IPS-18a (cell line): Measurements from ENCODE around the gene KRT12.
A peak's percentile ranks its signal among the peaks of the same experiment; 100 is the strongest.
"Not testable (repeated sequence)": the region's sequence is repeated elsewhere in the genome, so short reads cannot be mapped to it uniquely, and the experiment has no call there.

ENCODE experiments used
- H3K27ac ChIP-seq: one replicate; pipeline ENCODE4 v1.5.1; 2013; ENCODE audit warnings: low read length
- H3K27me3 ChIP-seq: one replicate; pipeline ENCODE4 v1.6.1; 2013; ENCODE audit warnings: mild to moderate bottlenecking, low read length; ENCODE audit not compliant: control insufficient read depth, insufficient read depth
- H3K36me3 ChIP-seq: one replicate; pipeline ENCODE4 v1.6.1; 2013; ENCODE audit warnings: low read depth, low read length; ENCODE audit not compliant: control insufficient read depth
- H3K4me1 ChIP-seq: one replicate; pipeline ENCODE4 v1.6.1; 2013; ENCODE audit warnings: low read depth, low read length; ENCODE audit not compliant: control insufficient read depth
- H3K4me3 ChIP-seq: one replicate; pipeline ENCODE4 v1.5.1; 2013; ENCODE audit warnings: low read length
- H3K9ac ChIP-seq: one replicate; pipeline ENCODE4 v1.6.1; 2013; ENCODE audit warnings: mild to moderate bottlenecking, low read length, moderate library complexity
- H3K9me3 ChIP-seq: one replicate; pipeline ENCODE4 v1.6.1; 2013; ENCODE audit warnings: low read depth, low read length; ENCODE audit not compliant: control insufficient read depth

The KRT12 gene

DNA sequence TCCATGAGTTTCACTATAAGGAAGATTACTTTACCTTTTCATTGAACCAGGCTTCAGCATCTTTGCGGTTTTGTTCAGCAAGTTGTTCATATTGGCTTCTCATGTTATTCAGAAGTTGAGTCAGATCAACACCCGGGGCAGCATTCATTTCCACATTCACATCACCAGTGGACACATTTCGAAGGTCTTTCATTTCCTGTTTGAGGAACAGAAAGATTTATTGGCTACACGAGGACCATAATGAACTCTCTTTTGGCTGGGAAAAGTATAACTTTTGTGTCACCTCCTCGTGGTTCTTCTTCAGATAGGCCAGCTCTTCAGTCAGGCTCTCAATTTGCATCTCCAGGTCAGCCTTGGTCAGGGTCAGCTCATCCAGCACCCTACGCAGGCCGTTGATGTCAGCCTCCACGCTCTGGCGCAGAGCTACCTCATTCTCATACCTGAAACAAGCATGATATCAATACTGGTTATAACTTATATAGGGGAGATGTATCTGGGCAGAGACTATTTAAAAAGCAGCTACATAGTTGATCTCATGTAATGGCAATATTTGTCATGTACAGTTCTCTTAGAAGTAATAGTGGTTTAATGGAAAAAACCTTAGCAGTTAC lies 46.7 kb downstream of the KRT12 start:
- H3K36me3 ChIP-seq, result peaks cover 4% of the 10 kb centered on the region
- H3K27me3 ChIP-seq, result peaks cover 14% of the 10 kb centered on the region
- no peaks in the 10 kb centered on the region for H3K9me3 ChIP-seq
- H3K27ac ChIP-seq, result no peak overlapping the region
- no peak overlapping the region for H3K9ac ChIP-seq
- H3K4me3 ChIP-seq, result no peak overlapping the region
- H3K4me1 ChIP-seq, result no peaks in the 10 kb centered on the region

DNA sequence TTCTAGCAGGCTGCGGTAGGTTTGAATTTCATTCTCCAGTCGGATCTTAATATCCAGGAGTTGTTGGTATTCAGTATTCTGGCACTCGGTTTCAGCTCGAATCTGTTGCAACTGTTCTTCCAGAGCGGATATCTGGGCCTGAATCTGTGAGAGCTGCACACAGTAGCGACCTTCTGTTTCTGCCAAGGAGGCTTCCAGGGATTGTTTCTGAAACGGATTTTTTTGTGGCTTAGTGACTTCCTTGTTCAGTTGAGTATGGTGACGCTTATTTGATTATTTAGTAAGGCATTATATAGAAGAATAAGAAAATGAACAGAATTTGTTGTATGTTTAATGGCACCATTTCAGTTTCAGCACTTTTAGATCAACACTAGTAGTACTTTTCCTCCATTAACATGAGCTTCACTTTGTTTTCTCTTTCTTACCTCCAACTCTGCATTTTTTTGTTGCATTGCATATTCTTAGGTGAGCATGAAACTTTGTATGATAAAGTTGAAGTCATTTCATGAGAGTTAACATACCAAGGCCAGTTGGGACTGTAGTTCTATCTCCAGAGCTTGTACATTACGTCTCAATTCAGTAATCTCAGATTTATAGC lies 47.4 kb downstream of the KRT12 start:
- Histone ChIP-seq H3K27me3 (peaks cover 11% of the 10 kb centered on the region), H3K9ac (peak overlapping the region; percentile 49), H3K4me1 (no peaks in the 10 kb centered on the region)

GRCh38 chr17:40818733-40819527 lies 48.1 kb downstream of the KRT12 start:
- Histone ChIP-seq H3K4me1 (no peaks in the 10 kb centered on the region), H3K36me3 (peaks cover 4% of the 10 kb centered on the region), H3K9ac (peak overlapping the region; percentile 53), H3K4me3 (peak overlapping the region; percentile 95), H3K27me3 (peaks cover 11% of the 10 kb centered on the region), H3K27ac (no peak overlapping the region), H3K9me3 (no peaks in the 10 kb centered on the region)

More for the DNA sequence above, 47.4 kb downstream of the KRT12 start:
- Histone ChIP-seq H3K4me3 (peak overlapping the region; percentile 95), H3K36me3 (peaks cover 4% of the 10 kb centered on the region), H3K9me3 (no peaks in the 10 kb centered on the region), H3K27ac (no peak overlapping the region)

DNA sequence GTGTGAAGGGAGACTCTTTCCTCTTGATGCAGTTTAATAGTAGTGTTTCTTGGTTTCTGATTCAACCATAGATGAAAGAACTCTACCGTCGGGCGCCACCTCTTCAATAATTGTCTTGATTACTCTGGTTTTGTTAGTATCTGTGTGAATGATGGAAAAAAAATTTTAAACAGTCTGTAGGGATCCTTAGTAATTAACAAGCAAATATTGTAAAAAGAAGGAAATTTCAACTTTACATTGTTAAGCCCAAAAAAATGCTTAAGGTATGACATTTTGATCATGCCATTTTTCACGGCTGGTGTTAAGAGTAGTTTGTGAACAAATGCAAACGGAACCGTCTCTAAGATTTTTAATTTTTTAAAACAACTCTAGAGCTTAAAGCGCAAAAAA lies 48.7 kb downstream of the KRT12 start:
- H3K4me3 ChIP-seq, result peak overlapping the region; percentile 83
- H3K4me1 ChIP-seq, result no peaks in the 10 kb centered on the region
- H3K36me3 ChIP-seq, result peaks cover 4% of the 10 kb centered on the region
- H3K9ac ChIP-seq, result peak overlapping the region; percentile 53
- H3K27me3 ChIP-seq, result peaks cover 16% of the 10 kb centered on the region
- no peaks in the 10 kb centered on the region for H3K9me3 ChIP-seq
- no peak overlapping the region for H3K27ac ChIP-seq

DNA sequence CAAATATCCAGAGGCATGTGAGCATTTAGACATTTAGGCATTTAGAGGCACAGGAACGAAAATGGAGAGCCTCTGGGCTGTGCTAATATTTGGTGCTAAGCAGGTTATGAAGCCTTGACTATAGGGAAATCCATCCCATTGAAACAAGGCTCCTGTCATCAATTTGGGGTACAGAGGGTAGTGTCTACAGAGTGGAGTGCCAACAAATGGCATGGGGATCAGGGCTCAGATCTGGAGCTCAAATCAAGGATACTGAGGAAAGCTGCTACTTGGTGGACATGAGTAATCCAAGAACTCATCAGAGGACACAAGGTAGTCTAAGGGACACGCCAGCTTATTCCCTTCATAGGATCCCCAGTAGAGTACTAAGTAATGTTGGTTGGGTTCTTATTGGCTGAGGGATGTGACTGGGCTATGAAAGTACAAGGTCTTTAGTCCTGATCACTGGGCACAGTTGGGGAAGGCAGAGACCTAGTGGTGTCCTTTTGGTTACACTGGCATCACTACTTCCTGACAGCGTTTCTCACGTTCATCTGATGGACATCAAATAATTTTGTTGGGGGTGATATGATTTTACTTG lies 49.8 kb downstream of the KRT12 start:
- H3K27ac ChIP-seq, result no peak overlapping the region
- H3K4me3 ChIP-seq, result no peak overlapping the region
- peaks cover 28% of the 10 kb centered on the region for H3K27me3 ChIP-seq
- no peak overlapping the region for H3K9ac ChIP-seq
- H3K4me1 ChIP-seq, result no peaks in the 10 kb centered on the region
- no peaks in the 10 kb centered on the region for H3K9me3 ChIP-seq
- peaks cover 4% of the 10 kb centered on the region for H3K36me3 ChIP-seq

GRCh38 chr17:40816569-40816968 lies 50.5 kb downstream of the KRT12 start:
- Histone ChIP-seq H3K27me3 (peaks cover 34% of the 10 kb centered on the region), H3K36me3 (peaks cover 4% of the 10 kb centered on the region), H3K4me3 (no peak overlapping the region), H3K9ac (no peak overlapping the region), H3K4me1 (no peaks in the 10 kb centered on the region), H3K27ac (no peak overlapping the region), H3K9me3 (no peaks in the 10 kb centered on the region)

- Histone ChIP-seq H3K27me3 (peaks cover 46% of the 10 kb centered on the region), H3K9me3 (no peaks in the 10 kb centered on the region), H3K9ac (no peak overlapping the region), H3K36me3 (peaks cover 4% of the 10 kb centered on the region), H3K4me1 (no peaks in the 10 kb centered on the region), H3K27ac (no peak overlapping the region), H3K4me3 (no peak overlapping the region)
Observed at GRCh38 chr17:40815381-40815780, 51.6 kb downstream of the KRT12 start.

DNA sequence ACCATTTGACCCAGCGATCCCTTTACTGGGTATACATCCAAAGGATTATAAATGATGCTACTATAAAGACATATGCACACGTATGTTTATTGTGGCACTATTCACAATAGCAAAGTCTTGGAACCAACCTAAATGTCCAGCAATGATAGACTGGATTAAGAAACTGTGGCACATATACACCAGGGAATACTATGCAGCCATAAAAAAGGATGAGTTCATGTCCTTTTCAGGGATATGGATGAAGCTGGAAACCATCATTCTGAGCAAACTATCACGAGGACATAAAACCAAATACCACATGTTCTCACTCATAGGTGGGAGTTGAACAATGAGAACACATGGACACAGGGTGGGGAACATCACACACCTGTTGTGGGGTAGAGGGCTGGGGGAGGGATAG lies 52.4 kb downstream of the KRT12 start:
- H3K4me1 ChIP-seq, H3K9ac ChIP-seq, H3K36me3 ChIP-seq, H3K9me3 ChIP-seq, H3K4me3 ChIP-seq, H3K27ac ChIP-seq: not testable (repeated sequence)
- H3K27me3 ChIP-seq, result peaks cover 52% of the 10 kb centered on the region

- Histone ChIP-seq H3K9ac (no peak overlapping the region), H3K9me3 (no peaks in the 10 kb centered on the region), H3K27ac (no peak overlapping the region), H3K4me1 (no peaks in the 10 kb centered on the region), H3K36me3 (peaks cover 4% of the 10 kb centered on the region), H3K27me3 (peaks cover 57% of the 10 kb centered on the region), H3K4me3 (no peak overlapping the region)
Observed at GRCh38 chr17:40813804-40814203, 53.2 kb downstream of the KRT12 start.

DNA sequence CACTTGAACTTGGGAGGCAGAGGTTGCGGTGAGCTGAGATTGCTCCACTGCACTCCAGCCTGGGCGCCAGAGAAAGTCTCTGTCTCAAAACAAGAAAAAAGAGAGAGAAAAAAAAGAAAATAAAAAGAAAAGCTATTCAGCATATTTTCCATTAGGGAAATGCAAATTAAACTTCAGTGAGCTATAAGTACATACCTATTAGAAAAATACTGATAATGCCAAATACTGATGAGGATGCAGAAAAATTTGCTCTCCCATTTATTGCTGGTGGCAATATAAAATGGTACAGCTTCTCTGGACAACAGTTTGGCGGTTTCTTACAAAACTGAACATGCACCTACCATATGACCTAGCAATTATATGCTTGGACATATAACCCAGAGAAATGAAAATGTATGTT lies 54.4 kb downstream of the KRT12 start:
- H3K27me3 ChIP-seq, result peaks cover 69% of the 10 kb centered on the region
- no peak overlapping the region for H3K4me3 ChIP-seq
- no peak overlapping the region for H3K27ac ChIP-seq
- H3K9ac ChIP-seq, result no peak overlapping the region
- H3K4me1 ChIP-seq, result no peaks in the 10 kb centered on the region
- no peaks in the 10 kb centered on the region for H3K9me3 ChIP-seq
- peaks cover 4% of the 10 kb centered on the region for H3K36me3 ChIP-seq
